ENCODE results near the gene SPIRE1. TPM values are rescaled to one million over a fixed set of nuclear protein-coding genes. Genes with fewer than 3 reads are reported as not detected.

SPIRE1 gene
- total RNA-seq, 1 experiment from 2014 or later = 26.1 TPM

GRCh38 chr18:12434541-12434929, 223.4 kb downstream of the SPIRE1 start:
- intact Hi-C loops (cut with micrococcal nuclease; ENCODE audit: unreplicated experiment) = no loop called here
- Histone ChIP-seq H3K79me2 (ENCODE audit: low read depth) (no peaks in the 10 kb centered on the region), H3K27me3 (ENCODE audit: insufficient read depth, low read depth) (no peaks in the 10 kb centered on the region), H3K4me1 (replicated peaks; ENCODE audit: insufficient read depth) (no peaks in the 10 kb centered on the region), H3K9me3 (ENCODE audit: insufficient read depth, low read depth) (no peaks in the 10 kb centered on the region), H3K27ac (no peak overlapping the region), H3K36me3 (ENCODE audit: low read depth) (no peaks in the 10 kb centered on the region), H3K4me2 (no peak overlapping the region), H4K20me1 (ENCODE audit: insufficient read depth) (no peaks in the 10 kb centered on the region), H3F3A (ENCODE audit: insufficient read depth, low read depth) (peaks cover 4% of the 10 kb centered on the region; the same call in 1 of the 2 replicates), H3K9me2 (ENCODE audit: insufficient read depth) (no peaks in the 10 kb centered on the region), H2AFZ (no peak overlapping the region), H3K4me3 (no peak overlapping the region)
- no TSS peak for BruUV-seq (replicated peaks)
- ChIA-PET CTCF (no interaction called here), POLR2A (ENCODE audit: unreplicated experiment) (no interaction called here)
- TF ChIP-seq EZH2 (IDR thresholded peaks at IDR 0.05; ENCODE audit: low read depth) (no peak), CTCF (conservative IDR thresholded peaks at IDR 0.05) (no peak)
- DNase-seq = no peak

GRCh38 chr18:12433829-12434540, 223.9 kb downstream of the SPIRE1 start:
- CTCF ChIA-PET = no interaction called here

GRCh38 chr18:12432881-12433280, 225.0 kb downstream of the SPIRE1 start:
- CTCF ChIA-PET = no interaction called here
- peaks cover 4% of the 10 kb centered on the region; the same call in 1 of the 2 replicates for H3F3A ChIP-seq (ENCODE audit: insufficient read depth, low read depth)
- H3K9me3 ChIP-seq (ENCODE audit: insufficient read depth, low read depth) = no peaks in the 10 kb centered on the region
- no peak for DNase-seq
- H3K27me3 ChIP-seq (ENCODE audit: insufficient read depth, low read depth) = no peaks in the 10 kb centered on the region
- H4K20me1 ChIP-seq (ENCODE audit: insufficient read depth) = no peaks in the 10 kb centered on the region
- H3K4me1 ChIP-seq (replicated peaks; ENCODE audit: insufficient read depth) = no peaks in the 10 kb centered on the region
- H3K9me2 ChIP-seq (ENCODE audit: insufficient read depth) = no peaks in the 10 kb centered on the region
- H2AFZ ChIP-seq = no peak overlapping the region
- H3K4me3 ChIP-seq = no peak overlapping the region
- POLR2A ChIA-PET (ENCODE audit: unreplicated experiment) = no interaction called here
- H3K79me2 ChIP-seq (ENCODE audit: low read depth) = no peaks in the 10 kb centered on the region
- intact Hi-C loops (cut with micrococcal nuclease; ENCODE audit: unreplicated experiment) = no loop called here
- no peak overlapping the region for H3K4me2 ChIP-seq
- no TSS peak for BruUV-seq (replicated peaks)
- no peak for TF ChIP-seq CTCF (conservative IDR thresholded peaks at IDR 0.05)
- TF ChIP-seq EZH2 (IDR thresholded peaks at IDR 0.05; ENCODE audit: low read depth) = no peak
- no peak overlapping the region for H3K27ac ChIP-seq
- no peaks in the 10 kb centered on the region for H3K36me3 ChIP-seq (ENCODE audit: low read depth)

More at GRCh38 chr18:12433829-12434540, 223.9 kb downstream of the SPIRE1 start:
- BruUV-seq (replicated peaks) = no TSS peak
- Histone ChIP-seq H3K9me3 (ENCODE audit: insufficient read depth, low read depth) (no peaks in the 10 kb centered on the region), H3K27ac (no peak overlapping the region), H3K4me3 (no peak overlapping the region), H3K27me3 (ENCODE audit: insufficient read depth, low read depth) (no peaks in the 10 kb centered on the region), H3K9me2 (ENCODE audit: insufficient read depth) (no peaks in the 10 kb centered on the region), H3K36me3 (ENCODE audit: low read depth) (no peaks in the 10 kb centered on the region), H3F3A (ENCODE audit: insufficient read depth, low read depth) (peaks cover 4% of the 10 kb centered on the region; the same call in 1 of the 2 replicates), H3K79me2 (ENCODE audit: low read depth) (no peaks in the 10 kb centered on the region), H3K4me1 (replicated peaks; ENCODE audit: insufficient read depth) (no peaks in the 10 kb centered on the region), H3K4me2 (no peak overlapping the region), H2AFZ (no peak overlapping the region), H4K20me1 (ENCODE audit: insufficient read depth) (no peaks in the 10 kb centered on the region)
- TF ChIP-seq EZH2 (IDR thresholded peaks at IDR 0.05; ENCODE audit: low read depth) (no peak), CTCF (conservative IDR thresholded peaks at IDR 0.05) (no peak)
- no peak for DNase-seq
- intact Hi-C loops (cut with micrococcal nuclease; ENCODE audit: unreplicated experiment) = no loop called here
- POLR2A ChIA-PET (ENCODE audit: unreplicated experiment) = no interaction called here

Data from PC-9 (cell line).